NCI-H1417 treated with DMSO at 0.1 percent for 48 hours (cell line): ENCODE results near the gene RNU5B-1.
"Not testable (repeated sequence)": the region's sequence is repeated elsewhere in the genome, so short reads cannot be mapped to it uniquely, and the experiment has no call there.

Experiments
- DNase-seq: peaks from one replicate; lab custom pipeline; 2025; lab: John Stamatoyannopoulos, UW

Gene RNU5B-1

GRCh38 chr15:65343374-65343981 lies 39.0 kb downstream of the RNU5B-1 start:
- DNase-seq: no peak

- DNase-seq: no peak
Measured at GRCh38 chr15:65344214-65344913, 39.9 kb downstream of the RNU5B-1 start.

- no peak for DNase-seq
Measured at GRCh38 chr15:65344914-65345275, 40.4 kb downstream of the RNU5B-1 start.

GRCh38 chr15:65346856-65347598 lies 42.5 kb downstream of the RNU5B-1 start:
- no peak for DNase-seq

- DNase-seq: not testable (repeated sequence)
Measured at GRCh38 chr15:65347756-65348155, 43.3 kb downstream of the RNU5B-1 start.

- DNase-seq: no peak
Measured at GRCh38 chr15:65349338-65349737, 44.9 kb downstream of the RNU5B-1 start.

GRCh38 chr15:65351972-65352371 lies 47.5 kb downstream of the RNU5B-1 start:
- not testable (repeated sequence) for DNase-seq
